HepG2 (cell line): ENCODE data around the gene GRK6. TPM values are rescaled to one million over a fixed set of nuclear protein-coding genes. Genes with fewer than 3 reads are reported as not detected.

Experiments
- BRF2 ChIP-seq: sonication (generic); formaldehyde crosslinking; IDR thresholded peaks from 2 replicates; pipeline ENCODE4 v1.8.1; 2022; ENCODE audit warnings: mild to moderate bottlenecking, missing genetic modification reagents
- E2F5 ChIP-seq: sonication (generic); formaldehyde crosslinking; conservative IDR thresholded peaks from 2 replicates; pipeline ENCODE4 v1.4.0; 2020; ENCODE audit warnings: missing genetic modification reagents
- ELF1 ChIP-seq: sonication (generic); formaldehyde crosslinking; IDR thresholded peaks from 2 replicates; pipeline ENCODE4 v1.4.0; 2020; ENCODE audit warnings: missing genetic modification reagents
- GABPA ChIP-seq, 2 experiments: IDR thresholded peaks; 2 replicates each; pipeline ENCODE4 v1.6.1; 2011 to 2016; ENCODE audit warnings: low read depth in 2 of 2, low read length in 1 of 2, missing biosample characterization in 1 of 2, missing genetic modification characterization in 1 of 2
- GATAD2A ChIP-seq: IDR thresholded peaks from 2 replicates; pipeline ENCODE4 v1.6.1; 2016
- KAT2B ChIP-seq: fragments of 150-350 bp; IDR thresholded peaks from 2 replicates; pipeline ENCODE4 v1.6.1; 2014; ENCODE audit warnings: low read depth, low read length, borderline replicate concordance
- KAT8 ChIP-seq: IDR thresholded peaks from 2 replicates; pipeline ENCODE4 v1.6.1; 2016; ENCODE audit warnings: missing genetic modification reagents, missing compliant biosample characterization
- KDM5B ChIP-seq: sonication (generic); formaldehyde crosslinking; IDR thresholded peaks from 2 replicates; pipeline ENCODE4 v1.4.0; 2020; ENCODE audit warnings: missing genetic modification reagents, mild to moderate bottlenecking, borderline replicate concordance
- KDM6A ChIP-seq: IDR thresholded peaks from 2 replicates; pipeline ENCODE4 v1.6.1; 2016; ENCODE audit warnings: low read depth
- MYC ChIP-seq: sonication (generic); formaldehyde crosslinking; IDR thresholded peaks from 2 replicates; pipeline ENCODE4 v1.9.0; 2021; ENCODE audit warnings: missing genetic modification reagents, borderline replicate concordance
- NFYC ChIP-seq: IDR thresholded peaks from 2 replicates; pipeline ENCODE4 v1.6.1; 2016; ENCODE audit warnings: missing genetic modification reagents, missing compliant biosample characterization
- ONECUT2 ChIP-seq: sonication (generic); formaldehyde crosslinking; IDR thresholded peaks from 2 replicates; pipeline ENCODE4 v1.4.0; 2020; ENCODE audit warnings: missing genetic modification reagents
- POGZ ChIP-seq: sonication (generic); formaldehyde crosslinking; IDR thresholded peaks from 2 replicates; pipeline ENCODE4 v1.4.0; 2020; ENCODE audit warnings: mild to moderate bottlenecking, missing genetic modification reagents
- RARG ChIP-seq: sonication (generic); formaldehyde crosslinking; IDR thresholded peaks from 2 replicates; pipeline ENCODE4 v1.4.0; 2020; ENCODE audit warnings: low read depth, mild to moderate bottlenecking, missing genetic modification reagents
- RFX5 ChIP-seq: IDR thresholded peaks from 2 replicates; pipeline ENCODE4 v1.6.1; 2011; ENCODE audit warnings: low read depth, low read length, improper control_type of control experiment
- TFAP4 ChIP-seq: sonication (generic); IDR thresholded peaks from 2 replicates; pipeline ENCODE4 v1.6.1; 2016; ENCODE audit warnings: low read depth, borderline replicate concordance
- THAP7 ChIP-seq: sonication (generic); formaldehyde crosslinking; IDR thresholded peaks from 2 replicates; pipeline ENCODE4 v1.8.1; 2023; ENCODE audit warnings: mild to moderate bottlenecking, missing genetic modification reagents
- THAP8 ChIP-seq: sonication (generic); formaldehyde crosslinking; IDR thresholded peaks from 2 replicates; pipeline ENCODE4 v1.5.1; 2020; ENCODE audit warnings: missing genetic modification reagents, mild to moderate bottlenecking, borderline replicate concordance
- ZFAT ChIP-seq: sonication (generic); formaldehyde crosslinking; conservative IDR thresholded peaks from 2 replicates; pipeline ENCODE4 v1.8.1; 2023; ENCODE audit warnings: missing genetic modification reagents, inconsistent platforms
- ZFP36L2 ChIP-seq: sonication (generic); formaldehyde crosslinking; IDR thresholded peaks from 2 replicates; pipeline ENCODE4 v1.4.0; 2020; ENCODE audit warnings: missing genetic modification reagents
- ZIK1 ChIP-seq: sonication (generic); formaldehyde crosslinking; IDR thresholded peaks from 2 replicates; pipeline ENCODE4 v1.5.0; 2020; ENCODE audit warnings: mild to moderate bottlenecking, low read depth, missing genetic modification reagents, borderline replicate concordance
- ZMYM4 ChIP-seq: sonication (generic); formaldehyde crosslinking; IDR thresholded peaks from 2 replicates; pipeline ENCODE4 v1.8.1; 2023; ENCODE audit warnings: mild to moderate bottlenecking, missing genetic modification reagents
- ZNF17 ChIP-seq: sonication (generic); formaldehyde crosslinking; IDR thresholded peaks from 2 replicates; pipeline ENCODE4 v1.5.0; 2020; ENCODE audit warnings: mild to moderate bottlenecking, missing genetic modification reagents
- ZNF639 ChIP-seq: conservative IDR thresholded peaks from 2 replicates; pipeline ENCODE4 v1.6.1; 2018; ENCODE audit warnings: missing genetic modification reagents
- ZNF879 ChIP-seq: sonication (generic); formaldehyde crosslinking; IDR thresholded peaks from 2 replicates; pipeline ENCODE4 v1.8.1; 2023; ENCODE audit warnings: missing genetic modification reagents
- polyA plus RNA-seq, 8 experiments: library from polyadenylated mRNA; depleted of rRNA in 3 of 8; stranded (reverse) in 7 of 8; unstranded in 1 of 8; fragments of >200 nt; fragmentation: Illumina TruSeq in 4 of 8; extraction: Trizol in 4 of 8; gene quantifications; 2 replicates each; pipeline versions ENCODE4 v1.2.1 to v1.2.3, GENCODE V29; 2011 to 2016; ENCODE audit warnings: low read depth in 4 of 8, missing spikeins in 1 of 8, mixed read lengths in 1 of 8; ENCODE audit not compliant: insufficient read depth in 1 of 8
- total RNA-seq, 5 experiments: library from RNA; depleted of rRNA; stranded (reverse); fragments of >200 nt; fragmentation: Illumina TruSeq; extraction: Trizol; gene quantifications; 2 replicates each; pipeline ENCODE4 v1.2.3, GENCODE V29; 2016; ENCODE audit warnings: low read depth in 1 of 5

GRK6 gene
- total and polyA plus RNA-seq, 2 of the 13 experiments (the other 11 are each of a cell fraction or from before 2014, with no cell fraction given) = 13.2 to 19.9 TPM

- TF ChIP-seq THAP7 (CRISPR knock-in tag) = no peak
- no peak for TF ChIP-seq ZFAT (CRISPR knock-in tag)
- TF ChIP-seq TFAP4 = peak; percentile 56; the same call in 1 of the 2 replicates
- TF ChIP-seq NFYC (CRISPR knock-in tag) = no peak
- no peak for TF ChIP-seq RFX5
- peak; percentile 51; the same call in 1 of the 2 replicates for TF ChIP-seq ZMYM4 (CRISPR knock-in tag)
- TF ChIP-seq GATAD2A (CRISPR knock-in tag) = peak; percentile 84
- TF ChIP-seq ZNF639 (CRISPR knock-in tag) = no peak
- no peak for TF ChIP-seq E2F5 (CRISPR knock-in tag)
- peak; percentile 91 for TF ChIP-seq ONECUT2 (CRISPR knock-in tag)
- no peak for TF ChIP-seq ZNF17 (CRISPR knock-in tag)
- no peak for TF ChIP-seq ZNF879 (CRISPR knock-in tag)
- peak; percentile 30; the same call in 1 of the 2 replicates for TF ChIP-seq KDM5B (CRISPR knock-in tag)
- peak; percentile 65; the same call in 1 of the 2 replicates for TF ChIP-seq MYC (CRISPR knock-in tag)
- TF ChIP-seq KAT2B = 0 out of 2 replicates have a peak, but pooled peaks have one; percentile 25
- peak; percentile 61; the same call in 1 of the 2 replicates for TF ChIP-seq KDM6A (CRISPR knock-in tag)
- no peak for TF ChIP-seq GABPA (IDR thresholded peaks at IDR 0.05; ENCODE audit: low read depth, low read length)
- TF ChIP-seq GABPA (CRISPR knock-in tag; IDR thresholded peaks at IDR 0.05; ENCODE audit: low read depth) = 0 out of 2 replicates have a peak, but pooled peaks have one; percentile 34
- no peak for TF ChIP-seq KAT8
- no peak for TF ChIP-seq BRF2 (CRISPR knock-in tag)
- TF ChIP-seq ELF1 (CRISPR knock-in tag) = 0 out of 2 replicates have a peak, but pooled peaks have one; percentile 31
- TF ChIP-seq ZIK1 (CRISPR knock-in tag) = no peak
- no peak for TF ChIP-seq ZFP36L2 (CRISPR knock-in tag)
- no peak; the same call in 1 of the 2 replicates for TF ChIP-seq POGZ (CRISPR knock-in tag)
- no peak for TF ChIP-seq RARG (CRISPR knock-in tag)
- no peak for TF ChIP-seq THAP8 (CRISPR knock-in tag)
Observed at GRCh38 chr5:177409043-177409801, 17.3 kb upstream of the GRK6 start, which contains the start of gene F12 (continued).
